Gastroesophageal sphincter (tissue), 4 donors: ENCODE data around the gene ZMIZ1. TPM values are rescaled to one million over a fixed set of nuclear protein-coding genes. Genes with fewer than 3 reads are reported as not detected.

Experiments
- ATAC-seq: fragments of 150-250 bp; one replicate; pipeline ENCODE4 v1.9.1; 2016; ENCODE audit warnings: mild to moderate bottlenecking, moderate library complexity
- H3K27ac ChIP-seq, 4 donors: fragments of 200-600 bp; sonication (generic) in 3 of 4; 1 replicate in 3 of 4; 2 replicates in 1 of 4; pipeline ENCODE4 v1.5.1; 2016 to 2019
- H3K27me3 ChIP-seq: fragments of 200-600 bp; sonication (generic); one replicate; pipeline ENCODE4 v1.5.1; 2019
- H3K36me3 ChIP-seq, 2 donors: fragments of 200-600 bp; sonication (generic); one replicate each; pipeline ENCODE4 v1.5.1; 2019; ENCODE audit warnings: control low read depth in 1 of 2
- H3K4me1 ChIP-seq, 3 donors: fragments of 200-600 bp; sonication (generic); 1 replicate in 2 of 3; 2 replicates in 1 of 3; pipeline ENCODE4 v1.5.1; 2016 to 2019; ENCODE audit warnings: control low read depth in 2 of 3
- H3K4me3 ChIP-seq, 2 donors: fragments of 200-600 bp; sonication (generic); one replicate each; pipeline ENCODE4 v1.5.1; 2019; ENCODE audit warnings: mild to moderate bottlenecking in 1 of 2, moderate library complexity in 1 of 2
- H3K9me3 ChIP-seq, 3 donors: fragments of 200-600 bp; sonication (generic); one replicate each; pipeline ENCODE4 v1.5.1; 2017 to 2019; ENCODE audit warnings: control low read depth in 2 of 3
- EP300 ChIP-seq: sonication (generic); formaldehyde crosslinking; IDR thresholded peaks from one replicate; pipeline ENCODE4 v1.6.1; 2017; ENCODE audit warnings: antibody characterized with exemption, mild to moderate bottlenecking
- POLR2A ChIP-seq, 2 donors: fragments of 450-650 bp; IDR thresholded peaks; one replicate each; pipeline ENCODE4 v1.6.1; 2017; ENCODE audit warnings: antibody characterized with exemption in 2 of 2, mild to moderate bottlenecking in 2 of 2, moderate library complexity in 1 of 2
- POLR2AphosphoS5 ChIP-seq: sonication (generic); formaldehyde crosslinking; IDR thresholded peaks from one replicate; pipeline ENCODE4 v1.6.1; 2017; ENCODE audit warnings: antibody characterized with exemption
- WGBS, 2 donors: methylation state at CpG; one replicate each; pipeline ENCODE4 v1.1.5; 2018; ENCODE audit warnings: low coverage in 1 of 2; 5-methylcytosine and 5-hydroxymethylcytosine counted together
- total RNA-seq, 4 donors: library from RNA; depleted of rRNA; stranded (reverse); fragments of >200 nt; gene quantifications; one replicate each; pipeline ENCODE4 v1.1.0, GENCODE V29; 2016
- TF ChIP-seq, protein P1 (sequence below), 4 experiments: fragments of 200-600 bp in 2 of 4; fragments of 450-650 bp in 2 of 4; sonication (generic) in 1 of 4; IDR thresholded peaks; one replicate each; pipeline ENCODE4 v1.5.1; 2017 to 2019; ENCODE audit warnings: antibody characterized with exemption in 4 of 4, mild to moderate bottlenecking in 2 of 4, moderate library complexity in 2 of 4

ZMIZ1 gene
- total RNA-seq, 4 donors from 2014 or later = 36.3 to 79.2 (median 67.1) TPM

DNA sequence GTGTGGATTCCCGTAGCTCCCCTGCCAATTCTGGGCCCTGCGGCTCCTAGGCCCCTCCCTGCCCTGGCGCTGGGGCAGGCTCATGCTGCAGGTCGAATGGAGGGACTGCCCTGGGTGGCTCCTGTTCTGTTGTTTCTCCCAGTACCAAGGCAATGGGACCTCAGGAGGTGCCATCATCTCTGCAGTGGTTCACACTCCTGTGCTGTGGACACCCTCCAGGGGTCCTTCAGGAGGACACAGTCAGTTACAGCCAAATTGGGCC is 138.3 kb downstream of the ZMIZ1 start:
- peaks cover 0 to 35% (median 0%) of the 10 kb centered on the region in 3 donors for H3K4me1 ChIP-seq
- H3K36me3 ChIP-seq = peaks cover 0 to 97% of the 10 kb centered on the region in 2 donors
- no peaks in the 10 kb centered on the region for H3K27me3 ChIP-seq
- no peak overlapping the region for H3K4me3 ChIP-seq
- H3K27ac ChIP-seq = no peak overlapping the region
- H3K9me3 ChIP-seq = no peaks in the 10 kb centered on the region
- WGBS, 2 donors = no CpG with 5 or more reads among the region's 4 CpGs
- no peak for ATAC-seq
- TF ChIP-seq, protein P1, sequence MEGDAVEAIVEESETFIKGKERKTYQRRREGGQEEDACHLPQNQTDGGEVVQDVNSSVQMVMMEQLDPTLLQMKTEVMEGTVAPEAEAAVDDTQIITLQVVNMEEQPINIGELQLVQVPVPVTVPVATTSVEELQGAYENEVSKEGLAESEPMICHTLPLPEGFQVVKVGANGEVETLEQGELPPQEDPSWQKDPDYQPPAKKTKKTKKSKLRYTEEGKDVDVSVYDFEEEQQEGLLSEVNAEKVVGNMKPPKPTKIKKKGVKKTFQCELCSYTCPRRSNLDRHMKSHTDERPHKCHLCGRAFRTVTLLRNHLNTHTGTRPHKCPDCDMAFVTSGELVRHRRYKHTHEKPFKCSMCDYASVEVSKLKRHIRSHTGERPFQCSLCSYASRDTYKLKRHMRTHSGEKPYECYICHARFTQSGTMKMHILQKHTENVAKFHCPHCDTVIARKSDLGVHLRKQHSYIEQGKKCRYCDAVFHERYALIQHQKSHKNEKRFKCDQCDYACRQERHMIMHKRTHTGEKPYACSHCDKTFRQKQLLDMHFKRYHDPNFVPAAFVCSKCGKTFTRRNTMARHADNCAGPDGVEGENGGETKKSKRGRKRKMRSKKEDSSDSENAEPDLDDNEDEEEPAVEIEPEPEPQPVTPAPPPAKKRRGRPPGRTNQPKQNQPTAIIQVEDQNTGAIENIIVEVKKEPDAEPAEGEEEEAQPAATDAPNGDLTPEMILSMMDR (IDR thresholded peaks at IDR 0.05) = no peak
- TF ChIP-seq POLR2AphosphoS5 (no peak), EP300 (no peak), POLR2A (IDR thresholded peaks at IDR 0.05) (no peak)

DNA sequence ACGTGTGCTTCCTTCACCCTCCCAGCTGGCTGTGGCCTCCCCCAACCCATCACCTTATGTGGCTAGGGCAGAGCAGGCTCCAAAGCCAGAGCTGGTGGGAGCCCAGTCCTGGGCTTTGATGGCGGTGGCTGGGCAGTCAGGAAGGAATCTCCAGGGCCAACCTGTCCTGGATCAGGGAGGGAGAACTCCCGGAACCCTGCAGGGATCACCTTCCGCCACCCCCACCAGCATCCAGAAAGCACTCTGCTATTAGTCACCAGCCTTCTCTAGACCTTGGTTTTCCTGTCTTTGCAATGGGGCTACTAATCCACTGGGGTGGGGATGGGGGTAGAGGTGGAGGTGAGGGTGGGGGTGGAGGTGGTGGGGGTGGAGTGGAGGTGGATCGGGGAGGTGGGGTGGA is 139.0 kb downstream of the ZMIZ1 start:
- H3K4me1 ChIP-seq = peaks cover 0 to 29% (median 0%) of the 10 kb centered on the region in 3 donors
- H3K36me3 ChIP-seq = peaks cover 0 to 98% of the 10 kb centered on the region in 2 donors
- H3K4me3 ChIP-seq = no peak overlapping the region
- no peak for ATAC-seq
- WGBS, 2 donors = no CpG with 5 or more reads among the region's 5 CpGs
- H3K27me3 ChIP-seq = no peaks in the 10 kb centered on the region
- TF ChIP-seq, protein P1 (IDR thresholded peaks at IDR 0.05) = no peak
- H3K9me3 ChIP-seq = no peaks in the 10 kb centered on the region
- H3K27ac ChIP-seq = no peak overlapping the region

DNA sequence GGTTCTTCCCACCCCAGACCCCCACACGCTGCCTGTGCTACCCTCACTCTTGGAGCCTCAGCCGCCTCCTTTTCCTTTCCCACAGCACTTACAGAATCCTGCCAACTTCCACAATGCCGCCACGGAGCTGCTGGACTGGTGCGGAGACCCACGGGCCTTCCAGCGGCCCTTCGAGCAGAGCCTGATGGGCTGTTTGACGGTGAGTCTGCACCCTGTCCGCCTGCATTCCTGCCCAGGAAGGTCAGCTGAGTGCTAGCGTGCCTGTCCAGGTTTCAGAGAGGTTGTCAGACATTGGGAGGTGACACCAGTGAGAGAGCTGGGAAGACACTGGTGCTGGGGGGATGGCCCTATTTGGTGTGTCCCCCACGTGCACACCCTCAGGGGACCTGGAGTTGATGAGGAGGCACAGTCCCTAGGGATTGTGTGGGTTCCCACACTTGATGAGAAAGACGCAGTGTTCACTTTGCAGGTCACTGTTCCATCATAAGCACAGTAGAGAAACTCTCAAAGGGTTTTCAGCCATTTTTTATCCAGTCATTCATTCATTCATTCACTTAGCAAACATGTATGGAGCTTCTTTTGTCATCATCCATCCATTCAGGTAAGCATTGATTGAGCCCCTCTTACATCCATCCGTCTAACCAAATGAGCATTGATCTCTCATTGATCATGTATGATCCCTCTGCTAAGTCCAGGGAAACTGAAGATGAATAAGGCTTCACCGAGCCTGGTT is 139.7 kb downstream of the ZMIZ1 start:
- H3K4me3 ChIP-seq = no peak overlapping the region
- H3K36me3 ChIP-seq = peaks cover 0 to 98% of the 10 kb centered on the region in 2 donors
- no peak for ATAC-seq
- no peaks in the 10 kb centered on the region for H3K9me3 ChIP-seq
- H3K27ac ChIP-seq = no peak overlapping the region
- H3K4me1 ChIP-seq = peaks cover 0 to 22% (median 0%) of the 10 kb centered on the region in 3 donors
- WGBS, 2 donors = 77 to 90% methylated on average over 2 to 4 of the region's 15 CpGs
- no peak for TF ChIP-seq POLR2A (IDR thresholded peaks at IDR 0.05)
- TF ChIP-seq, protein P1 (IDR thresholded peaks at IDR 0.05) = no peak
- TF ChIP-seq EP300 = no peak
- TF ChIP-seq POLR2AphosphoS5 = no peak
- H3K27me3 ChIP-seq = no peaks in the 10 kb centered on the region

DNA sequence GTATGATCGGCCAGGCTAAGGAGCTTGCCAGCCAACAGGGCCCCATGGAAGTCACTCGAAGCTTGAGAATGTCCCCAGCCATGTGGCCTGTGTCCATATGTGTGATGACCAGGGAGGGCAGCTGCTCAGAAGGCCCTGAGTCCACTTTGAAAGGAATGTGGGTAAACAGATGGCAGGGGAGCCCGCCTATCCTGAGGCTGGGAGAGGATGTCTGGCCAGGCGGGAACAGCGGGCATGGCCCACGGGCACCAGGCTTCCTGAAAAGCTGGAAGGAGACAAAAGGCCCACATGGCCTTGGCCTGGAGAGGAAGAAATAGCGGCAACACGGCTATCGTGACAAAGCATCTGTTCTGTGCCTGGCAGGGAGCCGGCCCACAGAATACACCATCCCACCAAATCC is 140.6 kb downstream of the ZMIZ1 start:
- TF ChIP-seq POLR2A (IDR thresholded peaks at IDR 0.05) (no peak), POLR2AphosphoS5 (no peak), EP300 (no peak)
- TF ChIP-seq, protein P1 (IDR thresholded peaks at IDR 0.05) = no peak
- no peaks in the 10 kb centered on the region for H3K27me3 ChIP-seq
- H3K27ac ChIP-seq = peak overlapping the region in 1 of 4 donors; percentile 1
- H3K36me3 ChIP-seq = peaks cover 0 to 98% of the 10 kb centered on the region in 2 donors
- peak; percentile 6 for ATAC-seq
- H3K4me1 ChIP-seq = peaks cover 0 to 12% (median 0%) of the 10 kb centered on the region in 3 donors
- H3K4me3 ChIP-seq = no peak overlapping the region
- 75 to 94% methylated on average over 5 to 6 of the region's 10 CpGs for WGBS, 2 donors
- no peaks in the 10 kb centered on the region for H3K9me3 ChIP-seq

DNA sequence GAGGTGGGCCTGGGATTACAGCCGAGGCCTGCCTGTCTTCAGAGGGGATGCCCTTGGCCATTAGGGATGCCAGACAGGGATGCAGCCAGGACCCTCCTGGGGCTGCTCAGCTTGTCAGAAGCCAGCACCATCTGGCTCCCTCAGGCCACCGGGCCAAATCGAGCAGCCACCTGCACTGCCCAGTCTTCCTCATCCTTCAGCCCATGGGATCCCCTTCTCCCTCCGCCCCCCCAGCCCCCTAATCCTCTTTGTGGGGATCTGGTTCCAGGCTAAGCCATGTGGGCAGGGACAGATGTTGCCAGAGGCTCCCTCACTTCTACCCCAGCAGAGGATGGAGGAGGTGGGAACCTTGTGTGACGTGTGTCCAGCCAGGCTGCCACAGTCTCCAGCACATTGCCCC is 141.1 kb downstream of the ZMIZ1 start:
- no peak for ATAC-seq
- no CpG with 5 or more reads among the region's 5 CpGs for WGBS, 2 donors
- H3K4me1 ChIP-seq = peaks cover 0 to 12% (median 0%) of the 10 kb centered on the region in 3 donors
- no peaks in the 10 kb centered on the region for H3K9me3 ChIP-seq
- no peak overlapping the region for H3K27ac ChIP-seq
- no peak overlapping the region for H3K4me3 ChIP-seq
- TF ChIP-seq EP300 (no peak), POLR2A (IDR thresholded peaks at IDR 0.05) (no peak), POLR2AphosphoS5 (no peak)
- TF ChIP-seq, protein P1 (IDR thresholded peaks at IDR 0.05) = no peak
- H3K36me3 ChIP-seq = peaks cover 0 to 98% of the 10 kb centered on the region in 2 donors
- no peaks in the 10 kb centered on the region for H3K27me3 ChIP-seq
